GM18861 (cell line): ENCODE measurements around the gene KRT17.
"Not testable (repeated sequence)": the region's sequence is repeated elsewhere in the genome, so short reads cannot be mapped to it uniquely, and the experiment has no call there.

Experiments used
- ATAC-seq: cut with Tn5 transposase; IDR thresholded peaks from one replicate; pipeline ENCODE4 v1.9.1; 2021; ENCODE audit not compliant: unreplicated experiment

Gene KRT17

DNA sequence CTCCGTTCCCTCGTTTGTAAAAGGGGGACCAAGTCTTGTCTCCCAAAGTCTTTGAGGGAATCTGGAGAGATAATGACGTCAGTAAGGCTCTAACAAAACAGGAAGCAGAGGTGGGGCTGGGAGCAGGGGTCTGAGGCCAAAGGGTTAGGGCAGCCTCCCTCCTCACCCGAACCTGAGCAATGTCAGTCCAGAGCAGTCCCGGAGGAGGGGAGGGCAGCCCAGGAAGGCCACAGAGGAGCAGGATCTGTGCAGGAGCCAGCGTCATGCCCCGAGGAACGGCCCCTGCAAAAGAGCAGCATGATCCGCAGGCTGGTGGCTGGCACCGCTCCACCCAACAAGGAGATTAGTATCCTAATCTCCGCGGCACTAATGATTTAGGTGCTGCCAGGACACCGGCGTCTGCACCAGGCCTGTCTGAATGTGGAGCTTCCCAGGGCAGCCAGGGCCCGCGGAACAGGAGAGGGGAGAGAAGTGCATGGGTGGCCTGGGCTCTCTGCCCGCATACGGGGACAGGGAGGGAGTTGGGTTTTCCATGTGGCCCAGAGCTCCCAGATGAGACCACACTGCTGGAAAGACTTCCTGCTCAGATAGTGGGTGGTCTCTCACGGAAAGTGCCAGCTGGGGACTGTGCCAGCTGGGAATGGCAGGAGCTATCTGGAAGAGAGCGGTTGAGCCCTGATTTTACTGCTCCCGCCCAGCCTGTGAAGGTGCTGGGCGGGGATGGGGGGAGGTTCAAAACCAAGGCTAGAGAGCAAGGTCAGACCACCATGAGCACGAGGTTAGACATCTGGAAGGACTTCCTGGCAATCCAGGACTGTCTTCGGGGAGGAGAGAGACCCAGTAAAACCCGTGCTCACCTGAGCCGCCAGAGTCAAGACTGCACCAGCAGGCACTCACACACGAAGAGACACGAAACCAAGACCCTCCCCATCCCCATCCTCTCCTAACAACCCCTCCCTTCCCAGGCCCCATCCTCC, 11.0 kb upstream of the KRT17 start:
- no peak for ATAC-seq

DNA sequence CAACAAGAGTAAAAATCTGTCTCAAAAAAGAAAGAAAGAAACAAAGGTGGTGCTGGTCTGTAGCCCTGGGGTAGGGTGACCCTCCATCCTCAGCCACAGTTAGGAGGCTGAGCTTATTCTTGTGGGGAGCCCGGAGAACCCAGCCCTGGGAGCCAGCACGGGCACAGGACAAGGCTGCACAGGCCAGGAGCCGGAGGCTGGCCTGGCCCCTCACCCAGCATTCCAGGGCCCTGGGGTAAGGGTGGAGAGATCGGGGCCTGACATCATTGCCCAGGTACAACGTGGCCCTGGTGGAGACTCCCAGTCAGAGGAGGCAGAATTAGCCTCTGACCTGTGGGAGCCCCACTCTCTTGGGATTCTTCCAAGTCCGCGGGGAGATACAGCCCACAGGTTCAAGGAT, 10.3 kb upstream of the KRT17 start:
- no peak for ATAC-seq

DNA sequence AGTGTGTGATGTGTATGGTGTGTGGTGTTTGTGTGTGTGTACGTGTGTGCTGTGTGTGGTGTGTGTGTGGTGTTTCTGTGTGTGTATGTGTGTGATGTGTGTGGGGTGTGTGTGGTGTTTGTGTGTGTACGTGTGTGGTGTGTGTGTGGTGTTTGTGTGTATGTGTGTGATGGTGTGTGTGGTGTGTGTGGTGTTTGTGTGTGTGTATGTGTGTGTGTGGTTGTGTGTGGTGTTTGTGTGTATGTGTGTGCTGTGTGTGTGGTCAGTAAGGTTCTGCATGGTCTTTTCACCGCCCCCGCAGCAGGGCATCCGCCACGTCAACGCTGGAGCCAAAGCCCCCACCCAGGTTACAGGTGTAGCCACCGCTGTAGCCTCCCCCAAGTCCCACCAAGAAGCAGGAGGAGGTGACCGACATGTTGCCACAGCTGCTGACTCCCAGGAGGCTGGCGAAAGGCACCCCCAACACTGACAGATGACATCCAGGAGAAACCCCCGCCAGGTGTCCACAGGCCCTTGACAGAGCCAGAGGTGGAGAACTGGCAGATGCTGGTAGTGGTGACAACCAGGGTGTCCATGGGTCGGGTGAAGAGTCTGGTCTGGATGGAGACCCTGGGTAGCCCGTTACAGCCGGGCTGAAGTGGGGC, 9.3 kb upstream of the KRT17 start:
- no peak for ATAC-seq

DNA sequence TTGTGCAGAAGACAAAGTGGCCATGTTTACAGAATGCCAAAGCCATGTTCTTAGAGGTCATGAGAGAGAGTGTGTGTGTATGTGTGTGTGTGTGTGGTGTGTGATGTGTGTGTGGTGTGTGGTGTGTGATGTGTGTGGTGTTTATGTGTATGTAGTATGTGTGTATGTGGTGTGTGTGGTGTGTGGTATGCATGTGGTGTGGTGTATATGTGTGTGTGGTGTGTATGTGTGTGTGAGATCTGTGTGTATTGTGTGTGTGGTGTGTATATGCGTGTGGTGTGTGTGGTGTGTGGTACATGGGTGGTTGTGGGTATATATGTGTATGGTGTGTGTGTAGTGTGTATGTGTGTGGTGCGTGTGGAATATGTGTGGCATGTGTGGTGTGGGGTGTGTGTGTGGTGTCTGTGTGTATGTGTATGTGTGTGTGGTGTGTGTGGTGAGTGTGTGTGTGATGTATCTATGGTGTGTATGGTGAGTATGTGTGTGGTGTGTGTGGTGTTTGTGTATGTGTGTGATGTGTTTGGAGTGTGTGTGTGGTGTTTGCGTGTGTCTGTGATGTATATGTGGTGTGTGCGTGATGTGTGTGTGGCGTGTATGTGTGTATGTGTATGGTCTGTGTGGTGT, 8.2 kb upstream of the KRT17 start:
- no peak for ATAC-seq

DNA sequence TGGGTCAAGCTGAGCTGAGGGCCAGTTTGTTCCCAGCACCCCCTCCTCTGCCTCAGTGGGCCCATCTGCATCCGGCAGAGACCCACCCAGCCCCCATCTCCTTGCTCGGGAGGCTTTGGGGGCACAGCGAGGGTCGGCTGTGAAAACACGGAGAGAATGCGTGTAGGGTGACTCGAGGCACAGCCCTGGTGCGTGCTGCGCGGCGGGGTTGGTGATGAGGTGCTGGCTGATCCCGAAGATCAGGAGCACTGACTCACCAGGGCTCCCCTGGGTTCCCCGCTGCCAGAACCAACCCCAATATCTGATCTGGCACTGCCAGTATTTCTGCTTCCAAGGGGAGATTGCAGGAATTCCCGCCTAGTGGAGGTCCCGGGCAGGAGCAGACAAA, 7.5 kb upstream of the KRT17 start:
- no peak for ATAC-seq

DNA sequence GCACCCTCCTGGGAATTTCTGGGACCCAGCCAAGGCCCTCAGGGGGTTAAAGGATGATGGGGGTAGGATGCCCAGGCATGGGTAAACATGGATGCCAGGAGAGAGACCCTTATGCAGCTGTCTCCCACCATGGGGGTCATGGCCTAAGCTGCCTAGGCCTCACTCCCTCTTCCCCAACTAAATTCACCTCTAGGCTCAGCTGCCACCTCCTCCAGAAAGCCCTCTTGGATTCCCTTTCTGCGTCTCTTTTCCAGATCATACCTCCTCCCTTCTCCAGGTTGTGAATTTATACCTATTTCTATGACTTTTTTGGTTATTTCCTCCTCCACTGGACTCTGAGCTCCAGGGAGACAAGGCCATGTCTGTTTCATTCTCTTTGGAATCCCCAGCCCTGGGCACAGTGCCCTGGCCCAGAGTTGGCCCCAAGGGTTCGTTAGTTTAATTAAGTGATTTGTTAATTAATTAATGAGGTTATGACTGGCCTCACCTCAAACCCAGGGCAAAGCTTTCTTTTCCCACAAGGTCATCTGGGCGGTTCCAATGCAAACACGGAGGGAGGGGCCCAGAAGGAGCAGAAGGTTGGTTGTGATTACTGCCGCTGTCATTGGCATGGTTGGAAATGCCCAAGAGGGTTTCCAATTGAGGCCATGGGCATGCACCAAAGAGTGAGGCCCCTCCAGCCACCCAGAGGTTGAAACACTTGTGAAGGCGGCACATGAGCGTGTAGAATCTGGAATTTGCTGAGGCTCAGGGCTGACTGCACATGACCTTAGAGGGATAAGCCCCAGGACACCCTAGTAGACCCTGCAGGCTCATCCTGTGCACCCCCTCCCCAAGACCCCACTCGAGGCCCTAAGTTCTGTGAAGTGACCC, 6.9 kb upstream of the KRT17 start:
- ATAC-seq = no peak

DNA sequence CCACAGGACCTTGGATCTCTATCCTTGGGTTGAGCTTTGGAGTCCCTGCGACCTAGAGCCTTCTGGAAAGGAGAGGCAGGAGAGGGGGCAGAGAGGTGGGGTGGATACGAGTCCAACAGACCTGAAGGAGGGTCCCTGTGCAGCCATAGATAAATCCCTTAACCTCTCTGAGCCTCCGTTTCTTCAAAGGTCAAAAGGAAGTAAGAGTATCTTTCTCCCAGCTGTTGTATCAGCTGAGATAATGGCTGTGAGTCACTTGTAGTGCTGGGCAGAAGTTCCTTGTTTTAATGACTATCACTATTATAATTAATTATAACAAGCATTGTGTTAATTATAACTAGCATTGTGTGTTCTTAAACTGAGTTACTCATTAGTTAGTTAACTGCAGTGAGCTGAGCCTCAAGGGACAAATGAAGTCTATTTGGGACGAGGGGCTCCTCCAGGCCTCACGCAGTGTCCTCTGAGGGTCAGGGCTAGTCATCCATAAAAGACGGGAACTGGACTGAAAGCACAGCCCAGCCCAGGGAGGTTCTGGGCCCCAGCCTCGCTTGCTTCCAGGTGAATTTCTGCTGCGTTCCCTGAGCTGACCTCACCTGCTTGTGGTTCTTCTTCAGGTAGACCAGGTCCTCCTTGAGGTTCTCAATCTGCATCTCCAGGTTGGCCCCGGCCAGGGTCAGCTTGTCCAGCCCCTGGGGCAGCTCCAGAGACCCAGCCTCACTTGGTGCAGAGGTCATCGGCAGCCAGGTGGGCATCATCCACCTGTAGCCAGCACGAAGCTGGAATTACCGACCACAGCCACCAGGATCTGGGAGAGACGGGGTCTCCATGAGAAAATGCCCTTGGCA, 5.7 kb upstream of the KRT17 start:
- ATAC-seq = no peak

DNA sequence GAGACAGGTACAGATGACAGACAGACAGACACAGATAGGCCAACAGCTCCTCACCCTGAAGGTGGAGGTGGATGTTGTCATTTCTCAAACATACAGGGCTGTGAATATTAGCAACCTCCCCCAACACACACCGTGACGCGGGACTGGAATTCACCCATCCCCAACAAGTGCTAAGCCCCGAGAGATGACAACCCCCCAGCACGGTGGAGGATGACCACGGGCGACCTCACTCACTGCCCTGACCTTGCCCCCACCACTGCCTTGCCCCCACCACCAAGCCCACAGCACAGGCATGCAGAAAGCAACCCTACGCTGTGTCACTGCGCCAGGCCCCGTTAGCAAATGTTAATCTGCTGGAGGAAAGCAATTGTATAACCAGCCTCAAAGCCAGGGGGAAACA, 4.9 kb upstream of the KRT17 start:
- ATAC-seq = no peak

DNA sequence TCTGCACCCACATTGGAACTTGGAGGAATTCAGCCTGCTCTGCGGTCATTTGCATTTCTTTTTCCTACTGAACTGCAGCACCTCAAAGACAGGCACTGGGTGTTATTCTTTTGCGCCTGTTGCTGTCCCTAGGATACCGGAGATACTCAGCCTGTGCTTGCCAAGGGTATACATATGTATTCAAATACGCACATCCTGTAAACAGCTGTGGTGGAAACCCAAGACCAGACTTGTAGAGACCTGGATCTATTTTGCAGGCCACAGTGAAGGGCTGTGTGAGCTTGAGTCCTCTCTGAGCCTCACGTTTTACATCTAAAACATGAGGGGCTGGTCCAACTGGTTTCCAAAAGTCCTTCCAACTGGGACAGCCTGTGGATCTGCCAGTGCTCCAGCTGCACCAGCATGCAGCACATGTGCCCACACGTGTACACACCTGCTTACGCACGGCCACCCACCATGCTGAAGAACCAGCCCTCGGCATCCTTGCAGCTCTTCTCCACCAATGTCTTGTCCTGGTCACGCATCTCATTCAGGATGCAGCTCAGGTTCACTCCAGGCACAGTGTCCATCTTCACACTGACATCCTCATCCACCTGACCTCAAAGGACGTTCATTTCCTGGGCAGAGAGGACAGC, 4.4 kb upstream of the KRT17 start:
- not testable (repeated sequence) for ATAC-seq

DNA sequence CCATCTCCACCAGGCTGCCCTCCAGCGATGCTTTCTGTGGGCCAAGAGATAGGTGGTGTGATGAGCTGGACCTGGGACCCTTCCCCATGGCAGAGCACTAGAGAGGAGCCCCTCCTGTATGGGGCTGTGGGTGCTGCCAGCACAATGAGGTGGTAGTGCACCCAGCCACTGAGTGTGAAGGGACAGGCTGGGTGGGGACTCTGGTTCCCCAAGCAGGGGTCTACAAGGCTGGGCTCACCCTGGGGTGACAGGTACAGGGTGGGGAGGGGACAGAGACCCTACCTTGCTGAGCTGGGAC, 3.6 kb upstream of the KRT17 start:
- not testable (repeated sequence) for ATAC-seq

DNA sequence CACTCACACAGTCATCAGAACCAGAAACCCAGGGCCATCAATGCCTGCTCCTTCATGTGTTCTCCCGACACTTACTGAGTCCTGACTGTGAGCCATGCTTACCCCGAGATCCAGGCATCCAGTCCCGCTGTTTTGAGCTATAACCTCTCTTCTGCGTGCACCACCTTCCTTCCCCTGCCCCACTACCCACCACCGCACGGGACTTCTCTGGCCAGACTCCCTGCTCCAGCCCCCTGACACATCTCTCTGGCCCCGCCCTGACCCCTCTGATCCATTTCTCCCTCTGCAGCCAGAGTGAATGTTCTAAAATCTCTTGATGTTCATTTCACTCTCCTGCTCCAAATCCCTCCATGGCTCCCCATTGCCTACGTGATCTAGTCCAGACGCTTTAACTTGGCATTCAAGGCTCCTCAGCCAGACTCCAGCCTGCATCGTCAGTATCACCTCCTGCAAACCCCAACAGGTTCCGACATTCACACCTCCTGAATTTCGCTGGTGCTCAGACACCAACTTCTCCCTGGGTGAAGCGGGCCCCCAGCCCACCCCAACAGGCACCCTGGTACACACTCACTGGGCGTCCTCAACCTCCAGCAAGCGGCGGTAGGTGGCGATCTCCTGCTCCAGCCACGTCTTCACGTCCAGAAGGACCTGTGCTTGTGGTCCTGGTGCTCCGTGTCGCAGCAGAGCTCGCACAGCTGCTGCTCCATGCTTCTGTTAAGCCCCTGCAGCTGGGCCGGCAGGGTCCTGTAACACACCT, 3.1 kb upstream of the KRT17 start:
- ATAC-seq = no peak

DNA sequence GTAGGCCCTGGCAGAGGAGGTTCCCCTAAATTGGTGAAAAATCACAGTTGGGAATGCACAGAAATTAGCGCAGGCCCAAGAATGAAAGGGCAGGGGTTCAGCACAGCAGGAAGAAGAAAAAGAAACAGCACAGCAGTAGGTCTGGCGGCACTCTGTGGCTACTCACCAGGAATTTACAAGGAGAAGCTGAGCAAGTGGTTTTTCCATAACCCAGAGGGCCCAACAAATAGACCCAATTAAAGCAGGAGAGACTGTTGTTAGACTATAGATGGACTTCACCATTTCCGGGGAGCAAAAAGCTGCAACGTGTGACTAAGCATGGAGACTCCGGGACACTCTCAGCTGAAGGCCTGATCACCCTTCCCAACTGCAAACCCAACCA, 2.5 kb upstream of the KRT17 start:
- not testable (repeated sequence) for ATAC-seq

DNA sequence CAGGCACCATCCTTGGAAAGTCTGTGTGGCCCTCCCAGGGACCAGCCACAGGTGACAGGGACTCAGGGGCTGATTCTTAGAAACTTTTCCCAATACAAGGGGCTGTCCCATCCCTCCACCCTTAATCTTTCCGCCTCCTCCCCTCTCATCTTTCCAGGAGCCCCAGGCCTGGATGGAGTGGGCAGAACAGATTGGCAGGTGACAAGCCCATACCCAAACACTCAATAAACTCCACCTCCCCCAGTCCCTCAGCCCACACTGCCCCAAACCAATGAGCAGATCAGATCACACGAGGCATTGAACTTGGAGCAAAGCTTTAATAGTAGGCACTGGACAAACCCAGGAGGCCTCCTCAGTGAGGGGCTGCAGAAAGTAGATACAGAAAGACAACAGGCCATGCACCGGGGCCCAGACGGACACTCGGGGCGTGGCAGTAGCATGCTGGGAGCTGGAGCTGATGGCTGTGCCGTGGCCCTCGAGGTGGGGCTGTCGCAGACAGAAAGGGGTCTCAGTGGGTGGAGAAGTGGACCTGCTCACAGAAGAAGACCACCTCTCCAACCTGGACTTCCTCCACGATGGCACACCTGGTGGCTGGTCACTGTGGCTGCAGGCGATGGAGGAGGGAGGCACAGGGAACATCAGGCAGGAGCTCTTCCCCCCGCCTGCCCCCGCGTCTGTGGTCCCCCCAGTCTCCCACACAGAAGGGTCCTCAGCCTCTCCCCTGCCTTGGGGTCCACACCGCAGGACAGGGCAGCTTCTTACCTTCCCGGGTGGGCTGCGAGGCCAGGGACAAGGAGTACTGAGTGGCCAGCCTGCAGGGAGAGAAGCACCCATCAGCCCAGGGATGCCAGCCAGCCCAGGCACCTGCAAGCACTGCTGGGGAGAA, 1.9 kb upstream of the KRT17 start:
- not testable (repeated sequence) for ATAC-seq

DNA sequence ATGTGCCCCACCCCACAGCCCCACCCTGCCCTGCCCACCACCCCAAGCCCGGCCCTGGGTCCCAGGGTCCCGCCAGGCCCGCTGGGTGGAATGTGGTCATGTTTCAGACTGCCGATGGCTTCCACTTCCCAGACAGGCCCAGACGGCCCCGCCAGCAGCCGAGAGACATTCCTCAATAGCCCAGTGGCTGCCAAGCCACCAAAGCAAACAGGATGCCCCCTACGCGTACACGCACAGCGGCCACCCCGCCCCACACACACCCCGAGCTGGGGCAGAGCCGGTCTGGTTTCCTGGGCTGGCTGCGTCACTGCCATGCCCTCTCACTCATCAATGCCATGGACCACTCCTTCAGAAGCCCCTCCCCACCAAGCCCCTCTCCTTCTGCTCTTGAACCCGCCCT, 1.2 kb upstream of the KRT17 start:
- ATAC-seq = no peak

DNA sequence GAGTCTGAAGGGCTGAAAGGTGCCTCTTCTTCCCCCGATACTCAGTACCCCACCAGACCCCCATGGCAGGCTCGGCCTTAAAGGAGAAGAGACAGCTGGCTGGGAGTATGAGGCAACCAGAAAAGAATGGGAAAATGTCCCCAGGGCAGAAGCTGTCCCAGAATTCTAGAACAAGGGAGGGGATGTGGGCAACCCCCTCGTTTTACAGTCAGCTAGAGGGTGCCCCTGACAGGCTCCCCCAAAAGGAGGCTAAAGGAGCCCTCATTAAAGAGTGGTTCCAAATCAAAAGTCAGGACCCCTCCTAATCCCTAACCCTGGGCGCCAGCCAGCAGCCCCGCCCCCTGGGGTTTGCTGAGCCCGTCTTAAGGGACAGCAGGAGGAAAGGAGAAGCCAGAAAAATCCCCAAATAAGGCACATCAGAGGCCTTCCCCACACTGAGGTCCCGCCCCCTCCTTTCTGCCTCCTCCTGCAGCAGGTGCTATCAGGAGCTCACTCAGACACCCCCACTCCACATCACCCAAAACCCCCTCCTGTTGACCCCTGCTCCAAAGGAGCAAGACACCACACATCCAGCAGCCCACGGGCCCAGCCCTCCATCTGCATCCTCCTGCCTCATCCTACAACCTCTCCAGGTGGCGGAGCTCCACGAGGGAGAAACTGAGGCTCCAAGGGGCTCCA, 1.1 kb downstream of the KRT17 start:
- not testable (repeated sequence) for ATAC-seq

DNA sequence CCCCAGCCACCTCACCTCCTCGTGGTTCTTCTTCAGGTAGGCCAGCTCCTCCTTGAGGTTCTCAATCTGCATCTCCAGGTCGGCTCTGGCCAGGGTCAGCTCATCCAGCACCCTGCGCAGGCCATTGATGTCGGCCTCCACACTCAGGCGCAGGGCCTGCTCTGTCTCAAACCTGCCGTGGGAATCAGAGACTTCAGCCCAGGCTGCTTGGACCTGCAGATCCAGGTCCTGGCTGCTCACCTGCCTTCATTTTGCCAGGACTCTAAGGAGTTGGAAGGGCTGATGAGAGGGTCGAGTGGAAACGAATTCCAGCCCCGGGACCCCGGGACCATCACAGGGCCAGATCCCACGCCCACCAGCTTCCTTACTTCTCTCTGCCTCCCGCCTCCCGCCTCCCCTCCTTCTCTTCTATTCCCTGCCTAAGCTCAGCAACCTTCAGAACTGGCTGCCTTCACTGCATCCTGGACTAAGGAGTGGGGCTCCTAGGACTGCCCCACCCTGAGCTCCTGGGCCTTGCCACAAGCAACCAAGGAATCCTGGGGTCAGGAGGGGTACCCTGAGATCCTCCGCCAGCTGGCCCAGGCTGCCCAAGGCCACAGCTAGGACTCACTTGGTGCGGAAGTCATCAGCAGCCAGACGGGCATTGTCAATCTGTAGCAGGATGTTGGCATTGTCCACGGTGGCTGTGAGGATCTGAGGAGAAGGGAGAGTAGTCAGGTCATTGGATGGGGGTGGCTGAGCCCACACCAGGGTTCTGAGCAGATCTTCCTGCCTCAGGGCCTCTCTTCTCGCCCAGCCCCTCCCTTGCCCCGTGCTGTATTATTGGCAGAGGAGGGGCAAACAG, 1.8 kb downstream of the KRT17 start:
- ATAC-seq = not testable (repeated sequence)

DNA sequence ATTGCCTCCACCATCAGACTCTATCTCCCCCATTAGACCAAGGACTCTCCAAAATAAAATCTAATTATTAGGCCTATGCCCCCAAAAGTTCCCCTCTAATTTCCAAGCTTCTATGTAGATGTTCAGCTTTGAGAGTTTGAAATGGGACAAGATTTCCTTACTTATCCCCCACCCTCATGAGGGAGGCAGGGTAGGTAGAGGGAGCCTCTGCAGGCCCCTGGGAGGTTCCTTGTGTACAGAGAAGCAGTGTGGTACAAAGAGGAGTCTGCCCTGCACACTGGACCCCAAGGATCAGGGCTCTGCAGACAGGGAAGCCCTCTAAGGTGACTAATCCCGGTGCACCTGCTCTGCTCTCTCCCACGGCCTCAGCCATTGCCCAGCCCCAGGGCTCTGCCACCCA, 2.5 kb downstream of the KRT17 start:
- no peak for ATAC-seq
